ENCODE results near the gene MAPK11.
A peak's percentile ranks its signal among the peaks of the same experiment; 100 is the strongest.

MAPK11 gene

GRCh38 chr22:50269970-50270665 is at the start of gene MAPK11:
Gene MAPK11 (minus strand): TSS chr22:50270380. CDS start chr22:50270292, 88 bp downstream.
- DNase-seq = no peak

- peak; percentile 51 for DNase-seq
Observed at GRCh38 chr22:50319503-50319951, 49.3 kb upstream of the MAPK11 start.

GRCh38 chr22:50318698-50319411 is 48.7 kb upstream of the MAPK11 start:
- DNase-seq = peak; percentile 52

- DNase-seq = no peak
Observed at GRCh38 chr22:50318356-50318697, 48.1 kb upstream of the MAPK11 start.

- DNase-seq = no peak
Observed at GRCh38 chr22:50317674-50318073, 47.5 kb upstream of the MAPK11 start.

GRCh38 chr22:50317178-50317577 is 47.0 kb upstream of the MAPK11 start:
- DNase-seq = peak; percentile 49

- DNase-seq = peak; percentile 48
Observed at GRCh38 chr22:50316114-50317065, 46.2 kb upstream of the MAPK11 start.

GRCh38 chr22:50315289-50316113 is 45.3 kb upstream of the MAPK11 start:
- DNase-seq = no peak

- peak; percentile 70 for DNase-seq
Observed at GRCh38 chr22:50314455-50315288, 44.5 kb upstream of the MAPK11 start.

- DNase-seq = no peak
Observed at GRCh38 chr22:50314081-50314454, 43.9 kb upstream of the MAPK11 start.

GRCh38 chr22:50313600-50313999 is 43.4 kb upstream of the MAPK11 start:
- DNase-seq = no peak

- DNase-seq = no peak
Observed at GRCh38 chr22:50313021-50313420, 42.8 kb upstream of the MAPK11 start.

GRCh38 chr22:50312371-50312770 is 42.2 kb upstream of the MAPK11 start:
- no peak for DNase-seq

- peak; percentile 50 for DNase-seq
Observed at GRCh38 chr22:50311606-50312351, 41.6 kb upstream of the MAPK11 start.

GRCh38 chr22:50310949-50311444 is 40.8 kb upstream of the MAPK11 start:
- peak; percentile 53 for DNase-seq

GRCh38 chr22:50310031-50310722 is 40.0 kb upstream of the MAPK11 start:
- no peak for DNase-seq

- DNase-seq = no peak
Observed at GRCh38 chr22:50309601-50309991, 39.4 kb upstream of the MAPK11 start.

- no peak for DNase-seq
Observed at GRCh38 chr22:50308986-50309600, 38.9 kb upstream of the MAPK11 start.

- peak; percentile 86 for DNase-seq
Observed at GRCh38 chr22:50308597-50308935, 38.4 kb upstream of the MAPK11 start.

Data from islet precursor cell (in vitro differentiated cells).